Omental fat pad (tissue), 4 donors: ENCODE results near the gene FRMD4A. TPM values are rescaled to one million over a fixed set of nuclear protein-coding genes. Genes with fewer than 3 reads are reported as not detected.

Source experiments
- ATAC-seq: fragments of 150-250 bp; one replicate; pipeline ENCODE4 v1.9.1; 2016; ENCODE audit warnings: mild to moderate bottlenecking, moderate library complexity; ENCODE audit not compliant: low FRiP score
- DNase-seq: peaks from one replicate; pipeline ENCODE4 v3.0.0-alpha.2; 2019; ENCODE audit warnings: low spot score
- CTCF ChIP-seq, 3 donors: fragments of 450-650 bp; IDR thresholded peaks; one replicate each; pipeline ENCODE4 v1.5.1; 2016 to 2017; ENCODE audit warnings: antibody characterized with exemption in 3 of 3, mild to moderate bottlenecking in 3 of 3, moderate library complexity in 2 of 3
- total RNA-seq, 4 donors: library from RNA; depleted of rRNA; stranded (reverse); fragments of >200 nt; gene quantifications; one replicate each; pipeline ENCODE4 v1.1.0, GENCODE V29; 2016

FRMD4A gene
- total RNA-seq, 4 donors from 2014 or later = 66.8 to 119 (median 81.6) TPM

GRCh38 chr10:14345262-14345661 lies 14.5 kb upstream of the FRMD4A start:
- no peak for TF ChIP-seq CTCF (IDR thresholded peaks at IDR 0.05)
- no peak for DNase-seq
- ATAC-seq = no peak

- no peak for DNase-seq
- ATAC-seq = no peak
- TF ChIP-seq CTCF (IDR thresholded peaks at IDR 0.05) = no peak
Measured at GRCh38 chr10:14340051-14340744, 9.5 kb upstream of the FRMD4A start.

GRCh38 chr10:14336736-14337135 lies 6.0 kb upstream of the FRMD4A start:
- no peak for TF ChIP-seq CTCF (IDR thresholded peaks at IDR 0.05)
- no peak for DNase-seq
- ATAC-seq = no peak

GRCh38 chr10:14334771-14335170 lies 4.0 kb upstream of the FRMD4A start:
- no peak for TF ChIP-seq CTCF (IDR thresholded peaks at IDR 0.05)
- ATAC-seq = no peak
- no peak for DNase-seq

DNA sequence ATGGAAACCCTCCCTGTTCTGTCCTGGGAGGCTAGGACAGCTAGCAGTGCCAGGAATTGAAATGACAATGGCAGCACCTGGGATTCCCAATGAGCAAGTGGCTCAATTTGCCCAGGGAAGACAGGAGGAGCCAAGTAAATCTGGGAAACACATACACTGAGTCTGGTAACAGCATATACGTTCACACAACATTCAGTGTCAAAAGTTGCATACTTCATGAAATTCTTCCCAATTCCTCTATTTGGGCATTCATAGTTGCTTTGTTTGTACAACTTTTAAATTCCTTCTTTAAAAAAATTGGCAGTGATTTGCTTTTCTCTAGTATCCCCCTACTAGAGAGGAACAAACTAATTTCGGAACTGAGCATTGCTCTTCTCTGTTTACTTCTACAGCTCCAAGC lies 2.9 kb upstream of the FRMD4A start:
- no peak for TF ChIP-seq CTCF (IDR thresholded peaks at IDR 0.05)
- DNase-seq (no peak), ATAC-seq (no peak)

GRCh38 chr10:14332903-14333302 lies 2.2 kb upstream of the FRMD4A start:
- ATAC-seq = no peak
- no peak for TF ChIP-seq CTCF (IDR thresholded peaks at IDR 0.05)
- no peak for DNase-seq

- ATAC-seq = peak; percentile 46
- DNase-seq = no peak
Measured at GRCh38 chr10:14329746-14330173, 964 bp downstream of the FRMD4A start.

More at GRCh38 chr10:14329746-14330173, 964 bp downstream of the FRMD4A start:
- no peak for TF ChIP-seq CTCF (IDR thresholded peaks at IDR 0.05)
